Panc1 (cell line): ENCODE measurements around the gene FAM227A.

Experiments used
- TF ChIP-seq, protein P1 (sequence below): fragments of 450-650 bp; IDR thresholded peaks from 2 replicates; pipeline ENCODE4 v1.5.1; 2017; ENCODE audit warnings: mild to moderate bottlenecking
- TF ChIP-seq, protein P2 (sequence below), 2 experiments: IDR thresholded peaks; 2 replicates each; pipeline ENCODE4 v1.6.1; 2011 to 2012; ENCODE audit warnings: low read depth in 2 of 2, control low read depth in 1 of 2, low read length in 1 of 2, mild to moderate bottlenecking in 1 of 2, moderate library complexity in 1 of 2; ENCODE audit not compliant: insufficient read depth in 1 of 2

DNA sequence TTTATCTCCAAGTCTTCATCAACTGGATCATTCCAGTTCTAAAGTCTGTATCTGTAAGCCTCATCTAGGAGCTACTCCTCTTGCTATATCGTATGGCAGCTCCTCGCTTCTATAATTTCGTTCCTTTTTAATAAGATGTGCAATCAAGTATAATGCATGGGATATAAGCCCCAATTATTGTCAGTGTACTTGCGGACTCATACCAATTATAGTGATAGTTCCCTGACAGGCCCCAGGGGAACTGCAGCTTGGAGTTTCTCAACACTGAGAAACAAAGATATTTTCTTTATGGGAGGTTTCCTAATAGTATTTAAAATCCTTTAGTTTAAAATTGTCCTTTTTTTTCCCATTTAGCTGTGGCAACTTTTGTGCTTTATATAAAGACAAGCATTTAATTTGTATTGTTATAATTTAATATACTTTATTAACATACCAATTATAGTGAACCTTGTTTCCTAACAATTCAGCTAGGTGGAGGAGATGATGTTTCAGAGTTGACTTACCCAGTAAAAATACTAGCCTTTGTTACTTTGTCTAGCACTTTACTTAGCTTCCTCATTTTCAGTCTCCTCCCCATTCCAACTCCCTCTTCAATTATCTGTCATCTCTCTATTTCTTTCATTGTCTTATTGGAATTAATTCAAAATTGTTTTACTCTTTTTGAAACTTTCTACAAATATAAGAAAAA is 124.8 kb downstream of the FAM227A start:
- TF ChIP-seq, protein P1, sequence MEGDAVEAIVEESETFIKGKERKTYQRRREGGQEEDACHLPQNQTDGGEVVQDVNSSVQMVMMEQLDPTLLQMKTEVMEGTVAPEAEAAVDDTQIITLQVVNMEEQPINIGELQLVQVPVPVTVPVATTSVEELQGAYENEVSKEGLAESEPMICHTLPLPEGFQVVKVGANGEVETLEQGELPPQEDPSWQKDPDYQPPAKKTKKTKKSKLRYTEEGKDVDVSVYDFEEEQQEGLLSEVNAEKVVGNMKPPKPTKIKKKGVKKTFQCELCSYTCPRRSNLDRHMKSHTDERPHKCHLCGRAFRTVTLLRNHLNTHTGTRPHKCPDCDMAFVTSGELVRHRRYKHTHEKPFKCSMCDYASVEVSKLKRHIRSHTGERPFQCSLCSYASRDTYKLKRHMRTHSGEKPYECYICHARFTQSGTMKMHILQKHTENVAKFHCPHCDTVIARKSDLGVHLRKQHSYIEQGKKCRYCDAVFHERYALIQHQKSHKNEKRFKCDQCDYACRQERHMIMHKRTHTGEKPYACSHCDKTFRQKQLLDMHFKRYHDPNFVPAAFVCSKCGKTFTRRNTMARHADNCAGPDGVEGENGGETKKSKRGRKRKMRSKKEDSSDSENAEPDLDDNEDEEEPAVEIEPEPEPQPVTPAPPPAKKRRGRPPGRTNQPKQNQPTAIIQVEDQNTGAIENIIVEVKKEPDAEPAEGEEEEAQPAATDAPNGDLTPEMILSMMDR: no peak
- TF ChIP-seq, protein P2, sequence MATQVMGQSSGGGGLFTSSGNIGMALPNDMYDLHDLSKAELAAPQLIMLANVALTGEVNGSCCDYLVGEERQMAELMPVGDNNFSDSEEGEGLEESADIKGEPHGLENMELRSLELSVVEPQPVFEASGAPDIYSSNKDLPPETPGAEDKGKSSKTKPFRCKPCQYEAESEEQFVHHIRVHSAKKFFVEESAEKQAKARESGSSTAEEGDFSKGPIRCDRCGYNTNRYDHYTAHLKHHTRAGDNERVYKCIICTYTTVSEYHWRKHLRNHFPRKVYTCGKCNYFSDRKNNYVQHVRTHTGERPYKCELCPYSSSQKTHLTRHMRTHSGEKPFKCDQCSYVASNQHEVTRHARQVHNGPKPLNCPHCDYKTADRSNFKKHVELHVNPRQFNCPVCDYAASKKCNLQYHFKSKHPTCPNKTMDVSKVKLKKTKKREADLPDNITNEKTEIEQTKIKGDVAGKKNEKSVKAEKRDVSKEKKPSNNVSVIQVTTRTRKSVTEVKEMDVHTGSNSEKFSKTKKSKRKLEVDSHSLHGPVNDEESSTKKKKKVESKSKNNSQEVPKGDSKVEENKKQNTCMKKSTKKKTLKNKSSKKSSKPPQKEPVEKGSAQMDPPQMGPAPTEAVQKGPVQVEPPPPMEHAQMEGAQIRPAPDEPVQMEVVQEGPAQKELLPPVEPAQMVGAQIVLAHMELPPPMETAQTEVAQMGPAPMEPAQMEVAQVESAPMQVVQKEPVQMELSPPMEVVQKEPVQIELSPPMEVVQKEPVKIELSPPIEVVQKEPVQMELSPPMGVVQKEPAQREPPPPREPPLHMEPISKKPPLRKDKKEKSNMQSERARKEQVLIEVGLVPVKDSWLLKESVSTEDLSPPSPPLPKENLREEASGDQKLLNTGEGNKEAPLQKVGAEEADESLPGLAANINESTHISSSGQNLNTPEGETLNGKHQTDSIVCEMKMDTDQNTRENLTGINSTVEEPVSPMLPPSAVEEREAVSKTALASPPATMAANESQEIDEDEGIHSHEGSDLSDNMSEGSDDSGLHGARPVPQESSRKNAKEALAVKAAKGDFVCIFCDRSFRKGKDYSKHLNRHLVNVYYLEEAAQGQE (IDR thresholded peaks at IDR 0.05; ENCODE audit: insufficient read depth in 1 of 2, low read depth in 2 of 2, low read length in 1 of 2): no peak
